H9 (cell line): ENCODE data around the gene MYO1D. TPM values are rescaled to one million over a fixed set of nuclear protein-coding genes. Genes with fewer than 3 reads are reported as not detected.

Experiments used
- DNase-seq: peaks from one replicate; pipeline ENCODE4 v3.0.0-alpha.2; 2017
- H2AFZ ChIP-seq: one replicate; pipeline ENCODE4 v1.6.1; 2013; ENCODE audit warnings: mild to moderate bottlenecking, low read length, control low read depth, moderate library complexity
- H2AK5ac ChIP-seq: 2 replicates; pipeline ENCODE4 v1.6.1; 2013; ENCODE audit warnings: low read length, control low read depth, mixed read lengths; ENCODE audit not compliant: insufficient read length
- H2BK120ac ChIP-seq: one replicate; pipeline ENCODE4 v1.6.1; 2013; ENCODE audit warnings: low read depth, mild to moderate bottlenecking, low read length, control low read depth, inconsistent platforms; ENCODE audit not compliant: poor library complexity, severe bottlenecking
- H2BK12ac ChIP-seq: 2 replicates; pipeline ENCODE4 v1.6.1; 2013; ENCODE audit warnings: low read length, control low read depth, mixed read lengths, low read depth; ENCODE audit not compliant: insufficient read length
- H2BK15ac ChIP-seq: 2 replicates; pipeline ENCODE4 v1.6.1; 2013; ENCODE audit warnings: low read depth, low read length, control low read depth
- H2BK20ac ChIP-seq: one replicate; pipeline ENCODE4 v1.6.1; 2013; ENCODE audit warnings: low read depth, mild to moderate bottlenecking, low read length, control low read depth, inconsistent platforms; ENCODE audit not compliant: poor library complexity, severe bottlenecking
- H2BK5ac ChIP-seq: 2 replicates; pipeline ENCODE4 v1.6.1; 2013; ENCODE audit warnings: low read length, control low read depth, mixed read lengths; ENCODE audit not compliant: insufficient read length
- H3K14ac ChIP-seq: 2 replicates; pipeline ENCODE4 v1.6.1; 2013; ENCODE audit warnings: low read length, control low read depth; ENCODE audit not compliant: insufficient read depth
- H3K18ac ChIP-seq: 2 replicates; pipeline ENCODE4 v1.6.1; 2013; ENCODE audit warnings: low read depth, mild to moderate bottlenecking, mixed read lengths, low read length, control low read depth; ENCODE audit not compliant: insufficient read length
- H3K23ac ChIP-seq: 2 replicates; pipeline ENCODE4 v1.6.1; 2013; ENCODE audit warnings: low read length, control low read depth, mixed read lengths, low read depth; ENCODE audit not compliant: insufficient read length
- H3K23me2 ChIP-seq: 2 replicates; pipeline ENCODE4 v1.6.1; 2013; ENCODE audit warnings: low read depth, mild to moderate bottlenecking, mixed read lengths, low read length, control low read depth; ENCODE audit not compliant: insufficient read length, poor library complexity, severe bottlenecking
- H3K27ac ChIP-seq: 2 replicates; pipeline ENCODE4 v1.5.1; 2013; ENCODE audit warnings: low read length, control low read depth, mixed read lengths, low read depth; ENCODE audit not compliant: insufficient read length
- H3K27me3 ChIP-seq: 2 replicates; pipeline ENCODE4 v1.6.1; 2013; ENCODE audit warnings: low read length, control low read depth, inconsistent platforms; ENCODE audit not compliant: insufficient read depth
- H3K4ac ChIP-seq: 2 replicates; pipeline ENCODE4 v1.6.1; 2013; ENCODE audit warnings: low read depth, mild to moderate bottlenecking, control low read depth, inconsistent platforms, low read length, moderate library complexity
- H3K4me1 ChIP-seq: 2 replicates; pipeline ENCODE4 v1.6.1; 2013; ENCODE audit warnings: low read length, control low read depth, inconsistent platforms; ENCODE audit not compliant: insufficient read depth
- H3K4me2 ChIP-seq: 2 replicates; pipeline ENCODE4 v1.6.1; 2013; ENCODE audit warnings: low read length, control low read depth, mixed read lengths; ENCODE audit not compliant: insufficient read length, insufficient read depth
- H3K56ac ChIP-seq: 2 replicates; pipeline ENCODE4 v1.6.1; 2013; ENCODE audit warnings: low read depth, mild to moderate bottlenecking, mixed read lengths, low read length, control low read depth; ENCODE audit not compliant: insufficient read length
- H3K79me1 ChIP-seq: 2 replicates; pipeline ENCODE4 v1.6.1; 2013; ENCODE audit warnings: low read depth, mild to moderate bottlenecking, moderate library complexity, low read length, control low read depth, inconsistent platforms; ENCODE audit not compliant: insufficient read depth, poor library complexity, severe bottlenecking
- H3K79me2 ChIP-seq: 2 replicates; pipeline ENCODE4 v1.6.1; 2013; ENCODE audit warnings: low read length, control low read depth, inconsistent platforms; ENCODE audit not compliant: insufficient read depth
- H3K9ac ChIP-seq: 2 replicates; pipeline ENCODE4 v1.6.1; 2013; ENCODE audit warnings: low read length, control low read depth, mixed read lengths; ENCODE audit not compliant: insufficient read length; ENCODE audit errors: extremely low read depth
- H3K9me3 ChIP-seq: one replicate; pipeline ENCODE4 v1.6.1; 2013; ENCODE audit warnings: low read depth, low read length, inconsistent platforms; ENCODE audit not compliant: control insufficient read depth
- H3T11ph ChIP-seq: one replicate; pipeline ENCODE4 v1.6.1; 2013; ENCODE audit warnings: mild to moderate bottlenecking, low read length, control low read depth, inconsistent platforms
- H4K20me1 ChIP-seq: one replicate; pipeline ENCODE4 v1.6.1; 2013; ENCODE audit not compliant: control insufficient read depth, insufficient read length, insufficient read depth
- H4K5ac ChIP-seq: 2 replicates; pipeline ENCODE4 v1.6.1; 2013; ENCODE audit warnings: low read depth, mild to moderate bottlenecking, mixed read lengths, low read length, control low read depth; ENCODE audit not compliant: insufficient read length
- H4K8ac ChIP-seq: replicated peaks from 2 replicates; pipeline ENCODE4 v1.6.1; 2013; ENCODE audit warnings: low read length, control low read depth, mixed read lengths, low read depth; ENCODE audit not compliant: insufficient read length
- H4K91ac ChIP-seq: 2 replicates; pipeline ENCODE4 v1.6.1; 2013; ENCODE audit warnings: low read depth, mild to moderate bottlenecking, moderate library complexity, mixed read lengths, low read length, control low read depth; ENCODE audit not compliant: insufficient read length
- H3K27ac Mint-ChIP-seq, 3 experiments: 2 replicates in 2 of 3; 3 replicates in 1 of 3; pipeline ENCODE4 v1.8.0; 2020 to 2021; ENCODE audit warnings: mixed read lengths in 3 of 3, mild to moderate bottlenecking in 1 of 3, moderate library complexity in 1 of 3
- H3K27me3 Mint-ChIP-seq: 2 replicates; pipeline ENCODE4 v1.8.0; 2021; ENCODE audit warnings: low read depth, mild to moderate bottlenecking, moderate library complexity, mixed read lengths
- H3K36me3 Mint-ChIP-seq, 3 experiments: 2 replicates in 2 of 3; 3 replicates in 1 of 3; pipeline ENCODE4 v1.8.0; 2020 to 2021; ENCODE audit warnings: low read depth in 3 of 3, mixed read lengths in 3 of 3; ENCODE audit not compliant: insufficient read depth in 1 of 3
- H3K4me1 Mint-ChIP-seq, 2 experiments: 2 replicates each; pipeline ENCODE4 v1.8.0; 2020; ENCODE audit warnings: mixed read lengths in 2 of 2
- H3K4me3 Mint-ChIP-seq, 2 experiments: 2 replicates in 1 of 2; 3 replicates in 1 of 2; pipeline ENCODE4 v1.8.0; 2020 to 2021; ENCODE audit warnings: mild to moderate bottlenecking in 2 of 2, mixed read lengths in 2 of 2, moderate library complexity in 1 of 2
- H3K9me3 Mint-ChIP-seq, 2 experiments: 2 replicates in 1 of 2; 3 replicates in 1 of 2; pipeline ENCODE4 v1.8.0; 2020; ENCODE audit warnings: mild to moderate bottlenecking in 2 of 2, mixed read lengths in 2 of 2, moderate library complexity in 1 of 2
- WGBS: extraction: QIAGEN DNeasy Blood & Tissue Kit; methylation state at CpG from one replicate; pipeline ENCODE4 v1.1.7; 2013; ENCODE audit warnings: missing lambda C conversion rate, low lambda C conversion rate, mixed read lengths; ENCODE audit not compliant: insufficient read length; ENCODE audit errors: extremely low coverage; 5-methylcytosine and 5-hydroxymethylcytosine counted together
- total RNA-seq: library from RNA; stranded (reverse); gene quantifications from 2 replicates; pipeline ENCODE4 v1.2.1, GENCODE V29; 2021
- TF ChIP-seq, protein P1 (sequence below): fragments of 200-600 bp; sonication (generic); conservative IDR thresholded peaks from 3 replicates; pipeline ENCODE4 v1.8.0; 2021; ENCODE audit warnings: antibody characterized with exemption, mild to moderate bottlenecking

MYO1D gene
- total RNA-seq, 1 experiment from 2014 or later: 19.0 TPM

DNA sequence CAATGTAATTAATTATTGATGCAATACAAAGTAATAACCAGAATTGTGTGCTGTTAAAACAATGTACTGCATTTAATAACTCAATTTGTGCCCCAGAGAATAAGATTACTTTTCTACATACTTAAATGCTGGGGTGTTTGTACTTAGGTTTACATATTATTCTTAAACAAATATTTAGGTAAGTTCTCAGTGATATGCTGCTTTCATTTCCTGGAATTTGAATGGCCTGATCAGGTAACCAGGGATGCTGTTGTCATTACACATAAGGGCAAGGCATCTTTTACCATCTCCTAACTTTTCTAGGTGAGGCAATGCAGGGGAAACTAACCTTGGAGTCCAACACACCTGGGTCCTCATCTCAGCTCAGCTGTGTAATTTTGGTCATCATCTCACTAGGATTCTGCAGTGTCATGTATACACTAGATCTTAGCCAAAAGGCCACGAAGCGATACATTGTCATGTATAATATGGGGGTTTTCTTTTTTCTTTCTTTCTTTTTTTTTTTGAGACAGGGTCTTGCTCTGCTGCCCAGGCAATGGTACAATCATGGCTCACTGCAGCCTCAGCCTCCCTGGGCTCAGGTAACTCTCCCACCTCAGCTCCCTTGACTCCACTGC lies 45.2 kb downstream of the MYO1D start:
- H3K27ac ChIP-seq: no peak overlapping the region
- H2BK5ac ChIP-seq: no peak overlapping the region
- H4K5ac ChIP-seq: no peak overlapping the region
- Mint-ChIP-seq H3K4me1 (peaks cover 2 to 3% of the 10 kb centered on the region in 2 experiments; a peak in 1 of 4 replicates), H3K36me3 (peaks cover 0 to 2% (median 0%) of the 10 kb centered on the region in 3 experiments; a peak in 1 of 7 replicates), H3K27me3 (no peaks in the 10 kb centered on the region), H3K27ac (peak overlapping the region in 1 of 3 experiments; percentile 80; a peak in 1 of 7 replicates), H3K9me3 (no peaks in the 10 kb centered on the region), H3K4me3 (no peak overlapping the region; a peak in 1 of 5 replicates)
- H2AK5ac ChIP-seq: no peak overlapping the region
- no peak overlapping the region for H3K4ac ChIP-seq
- no peak overlapping the region for H2BK15ac ChIP-seq
- no CpG with 5 or more reads among the region's 2 CpGs for WGBS
- no peaks in the 10 kb centered on the region for H3K9me3 ChIP-seq
- no peaks in the 10 kb centered on the region; the same call in 1 of the 2 replicates for H3K79me2 ChIP-seq
- H3K56ac ChIP-seq: no peak overlapping the region
- H3K18ac ChIP-seq: no peak overlapping the region
- no peaks in the 10 kb centered on the region for H3K79me1 ChIP-seq
- H3T11ph ChIP-seq: no peak overlapping the region
- no peaks in the 10 kb centered on the region for H3K27me3 ChIP-seq
- no peak overlapping the region for H3K9ac ChIP-seq
- TF ChIP-seq, protein P1, sequence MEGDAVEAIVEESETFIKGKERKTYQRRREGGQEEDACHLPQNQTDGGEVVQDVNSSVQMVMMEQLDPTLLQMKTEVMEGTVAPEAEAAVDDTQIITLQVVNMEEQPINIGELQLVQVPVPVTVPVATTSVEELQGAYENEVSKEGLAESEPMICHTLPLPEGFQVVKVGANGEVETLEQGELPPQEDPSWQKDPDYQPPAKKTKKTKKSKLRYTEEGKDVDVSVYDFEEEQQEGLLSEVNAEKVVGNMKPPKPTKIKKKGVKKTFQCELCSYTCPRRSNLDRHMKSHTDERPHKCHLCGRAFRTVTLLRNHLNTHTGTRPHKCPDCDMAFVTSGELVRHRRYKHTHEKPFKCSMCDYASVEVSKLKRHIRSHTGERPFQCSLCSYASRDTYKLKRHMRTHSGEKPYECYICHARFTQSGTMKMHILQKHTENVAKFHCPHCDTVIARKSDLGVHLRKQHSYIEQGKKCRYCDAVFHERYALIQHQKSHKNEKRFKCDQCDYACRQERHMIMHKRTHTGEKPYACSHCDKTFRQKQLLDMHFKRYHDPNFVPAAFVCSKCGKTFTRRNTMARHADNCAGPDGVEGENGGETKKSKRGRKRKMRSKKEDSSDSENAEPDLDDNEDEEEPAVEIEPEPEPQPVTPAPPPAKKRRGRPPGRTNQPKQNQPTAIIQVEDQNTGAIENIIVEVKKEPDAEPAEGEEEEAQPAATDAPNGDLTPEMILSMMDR: no peak
- H2BK12ac ChIP-seq: no peak overlapping the region
- no peaks in the 10 kb centered on the region for H4K20me1 ChIP-seq
- no peak overlapping the region for H4K91ac ChIP-seq
- no peak overlapping the region for H2BK20ac ChIP-seq
- no peak overlapping the region for H4K8ac ChIP-seq
- no peak for DNase-seq
- no peak overlapping the region for H3K14ac ChIP-seq
- no peak overlapping the region for H2AFZ ChIP-seq
- no peak overlapping the region for H3K4me2 ChIP-seq
- H3K23me2 ChIP-seq: no peaks in the 10 kb centered on the region
- no peak overlapping the region for H3K23ac ChIP-seq
- no peak overlapping the region for H2BK120ac ChIP-seq
- peaks cover 2% of the 10 kb centered on the region; the same call in 1 of the 2 replicates for H3K4me1 ChIP-seq
